Smooth muscle cell (in vitro differentiated cells): Measurements from ENCODE around the gene ATXN1L. TPM values are rescaled to one million over a fixed set of nuclear protein-coding genes. Genes with fewer than 3 reads are reported as not detected.

Source experiments
- DNase-seq: peaks from one replicate; lab custom pipeline; 2025; ENCODE audit not compliant: unreplicated experiment; lab: John Stamatoyannopoulos, UW
- H2AFZ ChIP-seq: fragments of 200-600 bp; sonication (generic); 2 replicates; pipeline ENCODE4 v1.6.0; 2016; ENCODE audit warnings: antibody characterized with exemption, low read depth, mild to moderate bottlenecking
- H3F3A ChIP-seq: fragments of 200-600 bp; sonication (generic); 2 replicates; pipeline ENCODE4 v1.6.0; 2017; ENCODE audit warnings: antibody characterized with exemption, low read depth
- H3K27ac ChIP-seq: fragments of 200-600 bp; sonication (generic); 2 replicates; pipeline ENCODE4 v1.5.1; 2016; ENCODE audit warnings: low read depth, mild to moderate bottlenecking
- H3K27me3 ChIP-seq: fragments of 200-600 bp; sonication (generic); 2 replicates; pipeline ENCODE4 v1.6.1; 2016; ENCODE audit warnings: low read depth, mild to moderate bottlenecking
- H3K36me3 ChIP-seq: fragments of 200-600 bp; sonication (generic); 2 replicates; pipeline ENCODE4 v1.5.1; 2016; ENCODE audit warnings: low read depth
- H3K4me1 ChIP-seq: fragments of 200-600 bp; sonication (generic); 2 replicates; pipeline ENCODE4 v1.5.1; 2016; ENCODE audit warnings: low read depth
- H3K4me2 ChIP-seq: fragments of 200-600 bp; sonication (generic); 2 replicates; pipeline ENCODE4 v1.6.0; 2016; ENCODE audit warnings: mild to moderate bottlenecking
- H3K4me3 ChIP-seq: fragments of 200-600 bp; sonication (generic); 2 replicates; pipeline ENCODE4 v1.5.1; 2016; ENCODE audit warnings: mild to moderate bottlenecking
- H3K79me2 ChIP-seq: fragments of 200-600 bp; sonication (generic); 2 replicates; pipeline ENCODE4 v1.6.0; 2016; ENCODE audit warnings: low read depth, mild to moderate bottlenecking
- H3K9ac ChIP-seq: fragments of 200-600 bp; sonication (generic); 2 replicates; pipeline ENCODE4 v1.6.0; 2016; ENCODE audit warnings: low read depth
- H3K9me3 ChIP-seq: fragments of 200-600 bp; sonication (generic); replicated peaks from 2 replicates; pipeline ENCODE4 v1.5.1; 2016; ENCODE audit warnings: low read depth
- H4K20me1 ChIP-seq: fragments of 200-600 bp; sonication (generic); 2 replicates; pipeline ENCODE4 v1.6.0; 2016; ENCODE audit warnings: low read depth
- CTCF ChIP-seq: fragments of 200-600 bp; sonication (generic); IDR thresholded peaks from 2 replicates; pipeline ENCODE4 v1.5.1; 2017; ENCODE audit warnings: borderline replicate concordance, mild to moderate bottlenecking, antibody characterized with exemption; ENCODE audit not compliant: insufficient read depth, poor library complexity, severe bottlenecking
- WGBS: methylation state at CpG from one replicate; pipeline ENCODE4 v1.1.7; 2016; ENCODE audit warnings: low lambda C conversion rate; 5-methylcytosine and 5-hydroxymethylcytosine counted together
- polyA plus RNA-seq: library from polyadenylated mRNA; unstranded; fragments of >200 nt; fragmentation: Nextera tagmentation; extraction: Ambion mirVana; gene quantifications from 2 replicates; pipeline ENCODE4 v1.2.1, GENCODE V29; 2016
- total RNA-seq: library from RNA; depleted of rRNA; stranded (reverse); fragments of >200 nt; gene quantifications from 2 replicates; pipeline ENCODE4 v1.2.3, GENCODE V29; 2014

The ATXN1L gene
- total and polyA plus RNA-seq, 2 experiments from 2014 or later: 7.4 to 14.8 TPM

- H3K9me3 ChIP-seq: no peaks in the 10 kb centered on the region
- no peaks in the 10 kb centered on the region for H3F3A ChIP-seq
- no peaks in the 10 kb centered on the region for H3K4me1 ChIP-seq
- H3K27ac ChIP-seq: no peak overlapping the region
- H3K9ac ChIP-seq: no peak overlapping the region
- H2AFZ ChIP-seq: no peak overlapping the region
- no peaks in the 10 kb centered on the region for H3K36me3 ChIP-seq
- H3K79me2 ChIP-seq: no peaks in the 10 kb centered on the region
- TF ChIP-seq CTCF: no peak
- 97% methylated on average over 2 of the region's 2 CpGs for WGBS
- DNase-seq: no peak
- H3K27me3 ChIP-seq: no peaks in the 10 kb centered on the region
- no peak overlapping the region for H3K4me2 ChIP-seq
- H3K4me3 ChIP-seq: no peak overlapping the region
- H4K20me1 ChIP-seq: peaks cover 8% of the 10 kb centered on the region
Measured at GRCh38 chr16:71870818-71871217, 25.0 kb downstream of the ATXN1L start.

GRCh38 chr16:71873199-71873598, 27.4 kb downstream of the ATXN1L start:
- H3K27me3 ChIP-seq: no peaks in the 10 kb centered on the region
- H3K4me3 ChIP-seq: no peak overlapping the region
- no peaks in the 10 kb centered on the region for H3K79me2 ChIP-seq
- H3K36me3 ChIP-seq: no peaks in the 10 kb centered on the region
- 100% methylated on average over 4 of the region's 4 CpGs for WGBS
- H3F3A ChIP-seq: no peaks in the 10 kb centered on the region
- DNase-seq: no peak
- H3K4me2 ChIP-seq: no peak overlapping the region
- no peak overlapping the region for H3K9ac ChIP-seq
- no peaks in the 10 kb centered on the region for H3K4me1 ChIP-seq
- H2AFZ ChIP-seq: no peak overlapping the region
- H3K27ac ChIP-seq: no peak overlapping the region
- no peak for TF ChIP-seq CTCF
- H4K20me1 ChIP-seq: peaks cover 3% of the 10 kb centered on the region
- H3K9me3 ChIP-seq: no peaks in the 10 kb centered on the region

GRCh38 chr16:71878911-71879310, 33.1 kb downstream of the ATXN1L start:
- Histone ChIP-seq H3K4me3 (no peak overlapping the region), H3K9ac (no peak overlapping the region), H3K4me1 (peaks cover 6% of the 10 kb centered on the region), H2AFZ (no peak overlapping the region), H3K9me3 (no peaks in the 10 kb centered on the region), H3F3A (peaks cover 7% of the 10 kb centered on the region), H4K20me1 (peaks cover 12% of the 10 kb centered on the region), H3K79me2 (no peaks in the 10 kb centered on the region), H3K27ac (no peak overlapping the region), H3K4me2 (no peak overlapping the region), H3K36me3 (peaks cover 3% of the 10 kb centered on the region), H3K27me3 (no peaks in the 10 kb centered on the region)
- WGBS: 72% methylated on average over 4 of the region's 4 CpGs
- no peak for DNase-seq
- TF ChIP-seq CTCF: no peak

- DNase-seq: no peak
- WGBS: 89% methylated on average over 4 of the region's 4 CpGs
Measured at GRCh38 chr16:71880176-71880575, 34.4 kb downstream of the ATXN1L start.

More at GRCh38 chr16:71880176-71880575, 34.4 kb downstream of the ATXN1L start:
- H3K4me3 ChIP-seq: no peak overlapping the region
- no peaks in the 10 kb centered on the region for H3K79me2 ChIP-seq
- H4K20me1 ChIP-seq: peaks cover 12% of the 10 kb centered on the region
- peaks cover 7% of the 10 kb centered on the region for H3F3A ChIP-seq
- peaks cover 6% of the 10 kb centered on the region for H3K4me1 ChIP-seq
- no peak for TF ChIP-seq CTCF
- H3K27me3 ChIP-seq: no peaks in the 10 kb centered on the region
- no peak overlapping the region for H3K27ac ChIP-seq
- no peaks in the 10 kb centered on the region for H3K9me3 ChIP-seq
- H3K36me3 ChIP-seq: peaks cover 3% of the 10 kb centered on the region
- no peak overlapping the region for H3K4me2 ChIP-seq
- H2AFZ ChIP-seq: no peak overlapping the region
- H3K9ac ChIP-seq: no peak overlapping the region
